Brain microvascular endothelial cell (primary cell): ENCODE data around the gene KDELR3.

Experiments used
- DNase-seq: peaks from one replicate; pipeline ENCODE4 v3.0.0-alpha.2; 2020
- H3K27ac ChIP-seq: fragments of 250-450 bp; sonication (Bioruptor Pico); 2 replicates; pipeline ENCODE4 v1.5.1; 2020; ENCODE audit warnings: mild to moderate bottlenecking, moderate library complexity
- H3K27me3 ChIP-seq: fragments of 250-450 bp; sonication (Bioruptor Pico); replicated peaks from 2 replicates; pipeline ENCODE4 v1.5.1; 2020; ENCODE audit warnings: mild to moderate bottlenecking
- H3K36me3 ChIP-seq: fragments of 250-450 bp; sonication (Bioruptor Pico); replicated peaks from 2 replicates; pipeline ENCODE4 v1.5.1; 2020; ENCODE audit warnings: mild to moderate bottlenecking
- H3K4me3 ChIP-seq: 2 replicates; pipeline ENCODE4 v1.5.1; 2011; ENCODE audit warnings: low read depth, mild to moderate bottlenecking, control low read depth, low read length, moderate library complexity
- CTCF ChIP-seq: IDR thresholded peaks from 2 replicates; pipeline ENCODE4 v1.5.1; 2011; ENCODE audit warnings: low read depth, mild to moderate bottlenecking, moderate library complexity, low read length, control low read depth, inconsistent platforms; ENCODE audit errors: missing control alignments
- in situ Hi-C: cut with HindIII; loops from 2 replicates; pipeline ENCODE4 v1.10.0; 2017; ENCODE audit warnings: low sequenced_read_pairs, low pct_ligation_motif_present

The KDELR3 gene

GRCh38 chr22:38484244-38484643 is 16.3 kb downstream of the KDELR3 start:
- in situ Hi-C loops: no loop called here
- no peak for DNase-seq
- Histone ChIP-seq H3K27ac (no peak overlapping the region), H3K27me3 (no peaks in the 10 kb centered on the region), H3K4me3 (no peak overlapping the region), H3K36me3 (peaks cover 95% of the 10 kb centered on the region)
- no peak for TF ChIP-seq CTCF

GRCh38 chr22:38485783-38486182 is 17.9 kb downstream of the KDELR3 start:
- in situ Hi-C loops: no loop called here
- no peak for DNase-seq
- Histone ChIP-seq H3K27me3 (no peaks in the 10 kb centered on the region), H3K27ac (no peak overlapping the region), H3K36me3 (peaks cover 95% of the 10 kb centered on the region), H3K4me3 (no peak overlapping the region)
- TF ChIP-seq CTCF: no peak

- no peak for DNase-seq
- in situ Hi-C loops: no loop called here
- TF ChIP-seq CTCF: no peak
- Histone ChIP-seq H3K27ac (no peak overlapping the region), H3K4me3 (no peak overlapping the region), H3K27me3 (no peaks in the 10 kb centered on the region), H3K36me3 (peaks cover 93% of the 10 kb centered on the region)
Observed at GRCh38 chr22:38487946-38488345, 20.1 kb downstream of the KDELR3 start.

DNA sequence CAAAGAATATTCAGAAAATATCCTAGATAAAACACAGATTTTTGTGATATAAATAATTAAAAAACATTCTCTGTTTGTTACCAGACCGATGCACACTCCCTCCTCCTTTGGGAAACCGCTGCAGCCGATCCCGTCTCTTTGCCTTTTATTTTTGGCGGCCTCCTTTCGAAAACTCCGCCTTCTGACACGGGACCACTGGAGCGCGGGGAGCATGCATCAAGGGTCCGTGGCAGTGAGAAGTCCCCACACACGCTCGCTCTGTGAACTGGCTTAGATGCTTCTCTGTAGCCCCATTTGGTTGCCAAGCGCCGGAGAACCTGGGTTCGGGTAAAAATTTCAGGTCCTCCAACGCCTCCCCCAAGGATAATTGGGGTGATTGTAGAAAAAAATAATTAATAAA is 21.2 kb downstream of the KDELR3 start:
- Histone ChIP-seq H3K4me3 (no peak overlapping the region), H3K27me3 (no peaks in the 10 kb centered on the region), H3K27ac (no peak overlapping the region), H3K36me3 (peaks cover 94% of the 10 kb centered on the region)
- DNase-seq: no peak
- in situ Hi-C loops: no loop called here
- no peak for TF ChIP-seq CTCF

DNA sequence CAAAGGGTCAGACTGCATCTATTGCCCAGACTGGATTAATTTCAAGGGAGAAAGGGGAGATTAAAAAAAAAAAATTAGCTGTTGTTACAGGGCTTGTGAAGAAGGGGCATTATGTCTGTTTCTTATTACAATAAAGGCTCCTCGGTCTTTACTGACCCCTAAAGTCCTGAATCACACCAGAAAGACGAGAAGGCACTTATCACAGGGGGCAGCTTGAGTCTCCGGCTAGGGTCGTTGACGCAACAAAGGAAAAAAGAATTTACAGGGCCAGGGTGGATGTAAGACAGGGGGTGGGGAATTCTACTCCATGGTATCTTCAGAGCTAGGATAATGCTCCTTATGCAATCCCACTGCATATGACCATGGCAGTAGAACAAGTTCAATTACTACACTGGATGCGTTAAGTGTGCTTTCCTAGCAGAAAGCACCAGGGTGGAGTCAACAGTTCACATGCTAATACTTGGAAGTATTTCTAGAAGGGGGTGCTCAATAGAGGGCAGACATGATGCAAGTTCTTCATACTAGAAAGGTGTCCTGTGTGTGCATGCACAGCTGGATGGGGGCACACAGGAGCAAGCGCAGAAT is 21.8 kb downstream of the KDELR3 start:
- Histone ChIP-seq H3K36me3 (peaks cover 92% of the 10 kb centered on the region), H3K27ac (no peak overlapping the region), H3K27me3 (no peaks in the 10 kb centered on the region), H3K4me3 (no peak overlapping the region)
- no peak for DNase-seq
- no peak for TF ChIP-seq CTCF
- in situ Hi-C loops: no loop called here

DNA sequence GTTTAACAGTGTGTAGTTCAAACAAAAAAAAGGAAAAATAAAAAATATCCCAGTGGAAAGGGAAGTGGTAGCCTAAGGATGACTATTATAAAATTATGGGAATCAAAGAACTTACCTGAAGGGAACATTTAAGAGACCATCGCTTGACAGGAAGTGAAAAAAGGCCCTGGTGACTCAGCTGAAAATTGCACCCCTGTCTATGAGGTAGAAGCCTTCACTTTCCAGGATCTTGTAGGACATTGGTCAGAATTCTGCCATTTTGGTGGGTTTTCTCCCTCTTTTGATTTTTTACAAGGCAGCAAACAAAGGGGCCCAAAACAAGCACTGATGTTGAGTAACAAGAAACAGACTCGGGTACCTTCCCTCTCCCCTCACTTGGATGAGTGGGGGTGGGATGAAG is 22.6 kb downstream of the KDELR3 start:
- DNase-seq: no peak
- TF ChIP-seq CTCF: no peak
- Histone ChIP-seq H3K4me3 (no peak overlapping the region), H3K27ac (no peak overlapping the region), H3K36me3 (peaks cover 94% of the 10 kb centered on the region), H3K27me3 (no peaks in the 10 kb centered on the region)
- in situ Hi-C loops: no loop called here
